ENCODE results near the gene SLC4A2. TPM values are rescaled to one million over a fixed set of nuclear protein-coding genes. Genes with fewer than 3 reads are reported as not detected.

Gene SLC4A2
- 59.6 and 131 TPM in 2 replicates for total RNA-seq

DNA sequence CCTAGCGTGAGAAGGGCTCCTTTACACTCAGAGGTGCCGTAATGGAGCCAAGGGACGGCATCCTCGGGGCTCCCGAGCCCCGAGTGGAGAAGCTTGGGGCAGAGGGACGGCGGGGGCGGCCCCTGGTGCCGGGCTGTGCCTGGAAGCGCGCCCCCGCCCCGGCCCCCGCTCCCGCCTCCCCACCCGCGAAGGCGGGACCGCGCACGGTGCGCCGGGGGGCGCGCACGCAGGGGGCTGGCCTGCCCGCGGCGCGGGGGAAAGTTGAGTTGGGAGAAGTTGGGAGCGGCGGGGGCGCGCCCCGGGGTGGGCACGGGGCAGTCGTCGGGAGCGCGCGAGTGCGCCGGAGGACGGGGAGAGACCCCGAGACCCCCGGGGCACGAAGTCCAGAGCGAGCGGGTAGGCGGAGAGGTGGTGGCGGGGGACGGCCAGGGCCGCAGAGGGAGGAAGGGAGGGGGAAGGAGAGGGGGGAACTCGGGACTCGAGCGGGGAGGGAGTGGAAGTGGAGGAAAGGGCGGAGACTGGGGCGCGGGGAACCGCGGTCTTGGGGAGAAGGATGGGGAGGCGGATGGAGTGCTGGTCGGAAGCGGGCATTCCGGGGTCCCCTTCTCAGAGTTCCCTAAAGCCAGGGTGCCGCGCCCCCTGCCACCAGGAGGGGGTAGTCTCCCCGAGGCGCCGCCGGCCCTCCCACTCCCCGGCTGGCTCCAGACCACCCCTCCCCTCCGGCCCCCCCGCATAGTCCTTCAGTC is at the start of gene SLC4A2:
TSS of gene SLC4A2 (plus strand) at position 223 of the 746 bp plus-strand sequence. CDS start 2,399 bp downstream, outside the sequence.

DNA sequence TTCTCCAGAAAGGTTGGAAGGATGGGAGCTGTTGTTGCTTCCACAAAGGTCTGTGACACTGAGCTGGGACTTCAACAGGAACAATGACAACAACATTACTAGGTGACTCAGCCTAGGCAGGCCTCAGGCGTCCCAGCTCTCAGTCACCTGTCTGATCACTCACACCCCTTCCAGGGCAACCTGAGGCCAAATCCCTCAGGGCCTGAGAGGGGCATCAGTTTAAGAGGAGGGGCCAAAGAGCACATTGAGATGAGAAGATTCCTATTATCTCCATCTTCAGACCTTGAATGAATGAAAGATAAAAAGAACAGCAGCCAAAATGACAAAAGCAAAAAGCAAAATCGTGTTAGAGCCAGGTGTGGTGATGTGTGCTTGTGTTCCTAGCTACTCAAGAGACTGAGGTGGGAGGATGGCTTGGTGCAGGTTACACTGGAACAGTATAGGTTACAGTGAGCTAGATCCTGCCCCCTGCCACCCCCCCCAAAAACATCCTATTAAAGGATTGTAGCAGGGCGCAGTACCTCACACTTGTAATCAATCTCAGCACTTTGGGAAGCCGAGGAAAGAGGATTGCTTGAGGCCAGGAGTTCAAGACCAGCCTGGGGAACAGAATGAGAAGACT is 34.8 kb upstream of the SLC4A2 start, which contains the start of gene ATG9B:
TSS of gene ATG9B (minus strand) at position 60 of the 622 bp plus-strand sequence. CDS start 71 bp downstream, outside the sequence.

GRCh38 chr7:151028131-151028947 is 31.1 kb upstream of the SLC4A2 start, which contains the start of gene ABCB8:
Gene ABCB8 (plus strand): TSS chr7:151028450. CDS start chr7:151028516, 66 bp downstream.

GRCh38 chr7:151047976-151048815 is 11.2 kb upstream of the SLC4A2 start, which contains the start of gene ASIC3:
Gene ASIC3 (plus strand): TSS chr7:151048531. CDS start chr7:151048886, 355 bp downstream.

DNA sequence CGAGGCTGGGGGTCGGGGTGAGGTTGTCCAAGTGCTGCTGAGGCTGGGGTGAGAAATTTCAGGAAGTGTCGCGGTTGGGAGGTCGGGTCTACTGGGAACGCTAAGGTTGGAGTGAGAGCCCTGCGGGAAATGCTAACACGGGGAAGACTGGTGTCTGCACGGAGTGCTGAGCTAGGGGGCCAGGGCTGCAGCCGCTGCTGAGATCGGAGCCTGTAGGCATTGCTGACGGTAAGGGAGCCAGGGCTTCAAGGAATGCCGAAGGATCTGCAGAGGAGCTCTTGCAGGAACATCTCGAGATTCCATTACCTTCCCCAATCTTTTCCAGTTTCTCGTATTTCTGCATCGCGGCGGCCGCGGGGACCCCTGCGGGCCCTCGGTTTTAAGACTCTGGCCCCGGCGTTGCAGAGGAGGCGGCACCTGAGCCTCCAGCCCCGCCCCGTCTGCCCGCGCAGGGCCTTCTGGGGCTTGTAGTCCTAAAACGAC is 1.8 kb upstream of the SLC4A2 start, which contains the start of gene CDK5:
TSS of gene CDK5 (minus strand) at position 392 of the 483 bp plus-strand sequence. CDS start at position 343, 49 bp downstream.

GRCh38 chr7:151080522-151081169 is 21.3 kb downstream of the SLC4A2 start, which contains the start of gene FASTK:
Gene FASTK (minus strand): TSS chr7:151080809. CDS start chr7:151080766, 43 bp downstream.

DNA sequence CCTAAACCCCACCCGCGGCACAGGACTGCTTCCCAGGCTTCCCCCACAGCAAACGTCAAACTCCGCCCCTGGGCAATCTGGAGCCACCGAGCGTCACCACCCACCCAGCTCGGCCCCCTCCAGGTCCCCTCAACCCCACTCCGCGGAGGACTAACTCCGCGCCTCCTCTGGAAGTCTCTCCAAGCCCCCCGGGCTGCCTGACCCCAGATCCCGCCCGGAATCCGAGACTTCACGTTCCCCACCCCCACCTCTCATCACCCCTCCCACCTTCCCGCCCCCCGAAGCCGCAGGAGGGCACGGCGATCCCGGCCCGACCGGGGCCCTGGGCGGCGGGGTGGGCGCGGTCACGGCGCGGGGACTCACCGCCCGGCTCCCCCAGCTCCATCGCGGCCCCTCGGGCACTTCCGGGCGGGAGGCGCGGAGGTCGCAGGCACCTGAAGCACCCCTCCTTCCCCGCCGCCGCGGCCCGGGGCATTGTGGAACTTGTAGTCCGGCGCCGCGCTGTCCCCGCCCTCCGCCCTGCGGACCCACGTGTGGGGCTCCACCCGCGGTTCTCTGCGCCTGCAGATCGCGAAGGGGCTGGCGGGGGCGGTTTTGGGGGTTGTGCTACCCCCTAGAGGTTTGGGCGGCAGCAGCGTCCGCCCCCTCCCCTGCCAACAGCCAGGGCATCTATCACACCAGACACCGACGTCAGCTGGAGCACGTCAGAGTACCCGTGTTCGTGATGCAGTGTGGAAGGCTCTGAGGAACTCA is 23.9 kb downstream of the SLC4A2 start, which contains the start of gene TMUB1:
TSS of gene TMUB1 (minus strand) at position 423 of the 753 bp plus-strand sequence. CDS start 930 bp downstream, outside the sequence.

GRCh38 chr7:151085691-151086620 is 26.6 kb downstream of the SLC4A2 start, which contains the start of gene AGAP3:
Gene AGAP3 (plus strand): TSS chr7:151086475. CDS start chr7:151086742, 267 bp downstream.

Other genes with a start within 250 kb of the SLC4A2 start
- gene AOC1, start 207.1 kb upstream of the SLC4A2 start, total RNA-seq = not detected in 2 replicates
- gene KCNH2, start 81.3 kb upstream of the SLC4A2 start, total RNA-seq = 0.06 TPM in 1 of 2 replicates, not detected in the other
- 20.9 and 58.7 TPM in 2 replicates for gene NOS3, start 68.6 kb upstream of the SLC4A2 start, total RNA-seq
- 0.19 TPM in 1 of 2 replicates, not detected in the other for gene ATG9B, start 35.1 kb upstream of the SLC4A2 start, total RNA-seq
- gene ABCB8, start 31.1 kb upstream of the SLC4A2 start, total RNA-seq = 14.6 and 26.1 TPM in 2 replicates
- 0.16 and 0.44 TPM in 2 replicates for gene ASIC3, start 11.1 kb upstream of the SLC4A2 start, total RNA-seq
- gene CDK5, start 1.7 kb upstream of the SLC4A2 start, total RNA-seq = 16.8 and 18.6 TPM in 2 replicates
- 38.2 and 54.8 TPM in 2 replicates for gene FASTK, start 21.2 kb downstream of the SLC4A2 start, total RNA-seq
- 16.5 and 16.8 TPM in 2 replicates for gene TMUB1, start 23.9 kb downstream of the SLC4A2 start, total RNA-seq
- 51.2 and 63.9 TPM in 2 replicates for gene AGAP3, start 26.9 kb downstream of the SLC4A2 start, total RNA-seq
- not detected in 2 replicates for gene GBX1, start 108.1 kb downstream of the SLC4A2 start, total RNA-seq
- gene ASB10, start 127.7 kb downstream of the SLC4A2 start, total RNA-seq = not detected in 2 replicates
- gene H2BK1, start 150.9 kb downstream of the SLC4A2 start, total RNA-seq = not detected in 2 replicates
- gene ABCF2, start 167.6 kb downstream of the SLC4A2 start, total RNA-seq = 44.2 and 53.0 TPM in 2 replicates
- gene CHPF2, start 172.9 kb downstream of the SLC4A2 start, total RNA-seq = 28.3 and 62.9 TPM in 2 replicates
- 0.97 and 1.9 TPM in 2 replicates for gene SMARCD3, start 189.1 kb downstream of the SLC4A2 start, total RNA-seq